ENCODE data around the gene NINJ1.
"Not testable (repeated sequence)": the region's sequence is repeated elsewhere in the genome, so short reads cannot be mapped to it uniquely, and the experiment has no call there.

The NINJ1 gene

GRCh38 chr9:93107151-93107824 lies 26.8 kb downstream of the NINJ1 start:
- DNase-seq (ENCODE audit: low read depth in 2 of 2, low spot score in 1 of 2): no peak

GRCh38 chr9:93105620-93106019 lies 28.4 kb downstream of the NINJ1 start:
- no peak for DNase-seq (ENCODE audit: low read depth in 2 of 2, low spot score in 1 of 2)

GRCh38 chr9:93101086-93101485 lies 33.0 kb downstream of the NINJ1 start:
- DNase-seq (ENCODE audit: low read depth in 2 of 2, low spot score in 1 of 2): not testable (repeated sequence)

DNA sequence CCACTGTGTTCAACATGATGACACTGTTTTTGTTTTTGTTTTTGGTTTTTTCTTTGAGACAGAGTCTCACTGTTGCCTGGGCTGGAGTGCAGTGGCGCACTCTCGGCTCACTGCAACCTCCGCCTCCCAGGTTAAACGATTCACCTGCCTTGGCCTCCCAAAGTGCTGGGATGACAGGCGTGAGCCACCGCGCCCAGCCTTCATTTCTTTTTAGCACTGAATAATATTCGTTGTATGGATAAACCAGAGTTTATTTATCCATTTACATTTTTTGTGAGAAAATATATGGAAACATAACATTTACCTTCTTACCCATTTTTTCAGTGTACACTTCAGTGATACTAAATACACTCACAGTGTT lies 33.8 kb downstream of the NINJ1 start:
- no peak for DNase-seq (ENCODE audit: low read depth in 2 of 2, low spot score in 1 of 2)

DNA sequence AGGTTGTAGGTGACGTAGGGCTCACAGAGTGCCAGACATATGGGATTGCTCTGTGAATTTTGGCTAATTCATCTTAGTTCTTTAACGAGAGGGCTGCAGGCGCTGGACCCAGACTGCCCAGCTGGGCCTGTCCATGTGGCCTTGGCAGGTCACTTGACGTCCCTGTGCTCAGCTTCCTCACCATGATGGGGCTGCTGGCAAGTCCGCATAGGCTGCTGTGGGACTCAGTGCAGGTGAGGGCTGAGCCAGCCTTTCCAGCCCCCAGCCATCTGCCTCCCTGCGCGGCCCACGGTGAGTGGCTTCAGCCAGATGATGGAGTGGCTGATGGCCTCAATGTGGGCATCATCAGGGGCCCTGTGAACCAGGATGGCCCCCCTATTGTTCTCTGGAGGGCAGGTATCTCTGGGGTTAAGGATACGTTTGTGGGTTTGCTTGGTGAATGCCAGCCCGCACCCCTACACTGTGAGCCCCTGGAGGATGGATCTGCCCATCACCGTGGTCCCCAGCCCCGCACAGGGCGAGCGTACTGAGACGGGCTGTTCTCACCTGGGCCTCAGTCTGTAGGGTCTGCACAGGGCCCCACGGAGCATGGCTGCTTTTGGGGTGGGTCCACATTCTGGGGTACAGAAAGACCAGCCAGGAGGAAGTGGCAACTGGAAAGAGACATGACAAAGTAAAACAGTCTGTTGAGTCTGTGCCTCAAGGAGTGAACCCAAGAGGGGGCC lies 34.3 kb downstream of the NINJ1 start:
- DNase-seq (ENCODE audit: low read depth in 2 of 2, low spot score in 1 of 2): no peak

DNA sequence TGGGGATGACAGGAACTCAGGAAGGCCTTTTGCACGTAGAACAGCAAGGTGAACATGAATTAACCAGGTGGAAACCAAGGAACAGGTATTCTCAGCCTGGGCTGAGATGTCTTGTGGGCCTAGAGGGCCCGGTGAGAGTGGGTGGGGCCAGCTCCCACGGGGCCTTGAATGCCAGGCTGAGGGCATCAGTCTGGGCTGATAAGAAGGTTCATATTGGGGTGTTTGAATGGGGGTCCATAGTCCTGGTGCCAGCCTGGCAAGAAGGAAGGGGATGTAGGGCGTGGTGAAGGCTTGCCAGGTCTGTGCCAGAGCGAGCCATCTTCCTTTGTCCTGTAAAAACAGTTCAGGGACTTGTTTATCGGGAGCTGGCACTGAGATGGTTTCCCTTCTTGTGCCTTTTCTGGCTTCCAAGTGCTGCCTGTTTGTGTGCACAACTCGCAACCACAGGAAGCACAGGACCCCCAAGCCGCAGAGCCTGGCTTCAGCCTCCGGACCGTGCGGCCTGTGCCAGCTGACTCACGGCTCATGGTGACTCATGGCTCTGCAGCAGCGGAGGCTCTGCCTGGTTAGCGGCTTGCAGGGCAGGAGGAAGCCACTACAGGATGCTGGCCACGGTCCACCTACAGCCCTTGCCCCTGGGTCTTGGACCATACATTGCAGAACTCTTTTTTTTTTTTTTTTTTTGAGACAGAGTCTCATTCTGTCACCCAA lies 35.7 kb downstream of the NINJ1 start:
- peak; percentile 31 to 42 for DNase-seq (ENCODE audit: low read depth in 2 of 2, low spot score in 1 of 2)

GRCh38 chr9:93097511-93098201 lies 36.4 kb downstream of the NINJ1 start:
- DNase-seq (ENCODE audit: low read depth in 2 of 2, low spot score in 1 of 2): no peak

- no peak for DNase-seq (ENCODE audit: low read depth in 2 of 2, low spot score in 1 of 2)
Measured at GRCh38 chr9:93096811-93097382, 37.2 kb downstream of the NINJ1 start.

DNA sequence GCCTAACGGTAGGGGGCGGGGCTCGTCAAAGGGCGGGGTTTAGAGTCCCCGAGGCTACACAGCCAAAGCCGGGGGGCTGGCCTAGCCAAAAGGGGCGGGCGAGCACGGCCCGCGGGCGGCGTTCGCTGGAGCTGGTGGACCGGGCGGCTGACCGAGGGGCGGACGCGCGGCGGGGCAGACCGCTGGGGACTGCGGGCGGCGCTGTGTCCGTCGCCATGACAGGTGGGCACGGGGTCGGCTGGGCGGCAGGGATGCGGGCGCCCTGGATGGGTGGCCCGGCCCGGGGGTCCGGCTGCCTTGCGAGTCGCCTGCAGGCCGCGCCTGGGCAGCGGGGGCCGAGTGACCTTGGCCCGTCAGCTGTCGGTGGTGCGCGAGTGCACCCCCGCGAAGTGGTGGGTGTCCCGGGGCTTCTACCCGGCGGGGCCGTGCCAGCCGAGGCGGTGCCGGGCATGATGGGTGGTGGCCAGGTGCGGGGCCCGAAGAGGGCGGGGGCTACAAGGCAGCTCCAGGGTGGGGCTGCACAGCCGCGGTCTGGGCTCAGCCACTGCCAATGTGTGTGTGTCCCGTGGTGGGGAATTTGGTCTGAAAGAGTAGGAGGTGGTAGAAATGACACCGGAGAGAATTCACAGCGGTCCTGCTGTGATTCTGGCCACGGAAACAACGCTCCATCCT lies 37.8 kb downstream of the NINJ1 start, which contains the start of gene CARD19:
CARD19 (plus strand) TSS at position 87 of the 672 bp plus-strand sequence; CDS start at position 216, 129 bp downstream.
- no peak for DNase-seq (ENCODE audit: low read depth in 2 of 2, low spot score in 1 of 2)

- peak; percentile 100 for DNase-seq (ENCODE audit: low read depth in 2 of 2, low spot score in 1 of 2)
Measured at GRCh38 chr9:93095205-93096130, 38.6 kb downstream of the NINJ1 start.

GRCh38 chr9:93094658-93095204 lies 39.3 kb downstream of the NINJ1 start:
- no peak for DNase-seq (ENCODE audit: low read depth in 2 of 2, low spot score in 1 of 2)

DNA sequence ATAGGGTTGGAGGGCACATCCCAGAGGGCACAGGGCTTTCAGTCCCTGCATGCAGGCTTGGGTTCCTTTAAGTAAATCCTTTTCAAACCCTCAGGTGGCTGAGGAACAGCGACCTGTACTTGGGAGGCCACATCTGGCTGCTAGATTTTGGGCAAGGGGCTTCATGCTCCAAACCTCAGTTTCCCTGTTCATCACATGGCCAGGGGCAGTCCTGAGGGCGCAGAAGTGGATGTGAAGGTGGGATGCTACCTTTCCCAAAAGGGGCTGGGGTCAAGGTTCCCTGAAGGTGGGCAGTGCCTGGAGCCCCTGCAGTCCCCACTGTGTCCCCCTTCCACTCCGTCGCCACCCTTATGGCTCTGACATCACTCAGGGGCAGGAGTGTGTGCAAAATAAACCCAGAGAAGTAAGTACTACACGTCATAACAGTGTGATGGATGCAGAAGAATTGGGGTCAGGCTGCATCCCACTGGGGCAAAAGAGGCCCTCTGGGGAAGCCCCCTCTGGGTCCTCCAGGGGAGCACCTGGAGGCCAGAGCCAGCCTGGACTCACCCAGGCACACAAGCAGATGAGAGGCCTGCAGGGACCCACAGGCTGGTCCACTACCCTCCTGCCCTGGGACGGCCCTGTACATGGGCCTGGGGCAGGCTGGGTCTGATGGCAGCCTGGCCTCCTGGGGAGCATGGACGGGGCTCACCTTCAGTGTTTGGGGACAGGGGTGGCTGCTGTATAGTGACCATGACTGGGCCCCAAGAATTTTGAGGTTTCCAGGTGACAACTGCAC lies 40.0 kb downstream of the NINJ1 start:
- DNase-seq (ENCODE audit: low read depth in 2 of 2, low spot score in 1 of 2): no peak

GRCh38 chr9:93093127-93093876 lies 40.7 kb downstream of the NINJ1 start:
- no peak for DNase-seq (ENCODE audit: low read depth in 2 of 2, low spot score in 1 of 2)

DNA sequence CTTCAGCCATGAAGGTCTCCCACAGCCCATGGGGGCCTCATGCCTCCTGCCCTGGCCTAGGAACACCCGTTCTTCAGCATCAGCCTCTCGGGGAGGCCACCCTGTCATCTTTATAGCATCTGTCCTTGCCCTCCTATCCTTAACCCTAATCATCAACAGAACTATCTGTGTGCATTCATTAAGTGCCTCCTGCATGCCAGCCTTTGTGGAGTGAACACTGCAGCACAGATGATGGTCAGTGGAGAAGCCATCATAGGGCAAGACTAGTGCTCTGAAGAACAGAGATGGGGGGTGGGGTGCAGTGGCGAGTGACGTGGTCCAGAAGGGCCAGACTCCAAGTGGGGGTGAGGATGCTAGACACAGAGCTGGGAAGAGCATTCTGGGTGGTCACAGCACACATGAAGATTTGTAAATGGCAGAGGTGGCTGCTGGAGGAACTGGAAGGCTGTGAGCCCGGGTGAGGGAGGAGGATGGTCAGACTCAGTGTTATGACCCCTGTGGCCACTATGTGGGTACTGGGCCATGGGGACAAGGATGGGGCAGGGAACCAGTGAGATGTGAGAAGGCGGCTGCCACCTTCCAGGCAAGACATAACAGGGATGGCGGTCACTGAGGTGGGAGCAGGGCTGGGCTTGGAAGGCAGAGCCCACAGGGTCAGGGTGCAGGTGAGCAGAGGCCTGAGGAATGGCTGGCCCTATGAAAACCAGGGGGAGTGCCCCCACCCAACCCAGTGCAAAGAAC lies 41.6 kb downstream of the NINJ1 start:
- DNase-seq (ENCODE audit: low read depth in 2 of 2, low spot score in 1 of 2): no peak

DNA sequence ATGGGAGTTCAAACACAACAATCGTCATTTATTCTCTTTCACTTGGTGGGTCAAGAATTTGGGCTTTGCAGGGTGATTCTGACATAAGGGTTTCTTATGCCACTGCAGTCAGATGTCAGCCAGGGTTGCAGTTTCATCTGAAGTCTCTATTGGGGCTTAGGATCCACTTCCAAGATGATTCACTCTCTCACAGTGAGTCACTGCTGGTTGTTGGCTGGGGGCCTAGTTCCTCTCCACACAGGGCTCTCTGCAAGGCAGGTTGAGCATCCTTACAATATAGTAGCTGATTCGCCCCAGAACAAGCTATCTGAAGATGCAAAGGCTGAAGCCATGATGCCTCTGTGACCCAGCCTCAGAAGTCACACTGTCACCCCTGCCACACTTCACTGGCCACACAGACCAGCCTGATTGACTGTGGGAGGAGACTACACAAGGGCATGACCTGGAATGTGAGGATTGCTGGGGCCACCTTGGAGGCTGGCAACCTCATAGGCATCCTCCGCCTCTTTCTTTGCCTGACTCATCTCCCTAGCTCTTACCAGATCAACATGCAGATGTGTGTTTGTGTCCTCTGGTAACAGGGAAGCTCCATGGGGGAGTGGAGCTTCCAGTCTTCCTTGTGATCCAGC lies 42.5 kb downstream of the NINJ1 start:
- no peak for DNase-seq (ENCODE audit: low read depth in 2 of 2, low spot score in 1 of 2)

DNA sequence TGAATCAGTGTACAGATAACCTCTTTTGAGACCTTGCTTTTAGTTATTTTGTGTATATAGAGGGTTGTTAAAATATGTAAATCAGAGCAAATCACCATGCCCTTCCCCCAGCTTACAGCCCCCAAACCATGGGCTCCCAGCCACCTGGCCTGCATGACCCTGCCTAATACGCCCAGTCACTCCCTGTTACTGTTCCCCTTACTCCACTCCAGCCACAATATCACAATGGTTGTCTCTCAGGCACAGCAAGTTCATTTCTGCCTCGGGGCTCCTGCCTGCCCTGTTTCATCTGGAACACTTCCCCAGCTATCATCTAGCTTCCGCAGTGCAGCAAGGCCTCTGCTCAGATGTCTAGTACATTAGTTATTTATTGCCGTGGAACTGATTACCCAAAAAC lies 43.0 kb downstream of the NINJ1 start:
- no peak for DNase-seq (ENCODE audit: low read depth in 2 of 2, low spot score in 1 of 2)

Measured in stimulated activated CD8-positive, alpha-beta memory T cell treated with anti-CD3 and anti-CD28 coated beads, Interleukin-4, amount 100 ng/mL, for 1 hour (primary cell).